GM21825 (cell line): ENCODE measurements around the gene TMEM119.
"Not testable (repeated sequence)": the region's sequence is repeated elsewhere in the genome, so short reads cannot be mapped to it uniquely, and the experiment has no call there.

Experiments
- ATAC-seq: cut with Tn5 transposase; IDR thresholded peaks from one replicate; pipeline ENCODE4 v1.9.1; 2021; ENCODE audit warnings: mild to moderate bottlenecking, moderate library complexity; ENCODE audit not compliant: unreplicated experiment

The TMEM119 gene

DNA sequence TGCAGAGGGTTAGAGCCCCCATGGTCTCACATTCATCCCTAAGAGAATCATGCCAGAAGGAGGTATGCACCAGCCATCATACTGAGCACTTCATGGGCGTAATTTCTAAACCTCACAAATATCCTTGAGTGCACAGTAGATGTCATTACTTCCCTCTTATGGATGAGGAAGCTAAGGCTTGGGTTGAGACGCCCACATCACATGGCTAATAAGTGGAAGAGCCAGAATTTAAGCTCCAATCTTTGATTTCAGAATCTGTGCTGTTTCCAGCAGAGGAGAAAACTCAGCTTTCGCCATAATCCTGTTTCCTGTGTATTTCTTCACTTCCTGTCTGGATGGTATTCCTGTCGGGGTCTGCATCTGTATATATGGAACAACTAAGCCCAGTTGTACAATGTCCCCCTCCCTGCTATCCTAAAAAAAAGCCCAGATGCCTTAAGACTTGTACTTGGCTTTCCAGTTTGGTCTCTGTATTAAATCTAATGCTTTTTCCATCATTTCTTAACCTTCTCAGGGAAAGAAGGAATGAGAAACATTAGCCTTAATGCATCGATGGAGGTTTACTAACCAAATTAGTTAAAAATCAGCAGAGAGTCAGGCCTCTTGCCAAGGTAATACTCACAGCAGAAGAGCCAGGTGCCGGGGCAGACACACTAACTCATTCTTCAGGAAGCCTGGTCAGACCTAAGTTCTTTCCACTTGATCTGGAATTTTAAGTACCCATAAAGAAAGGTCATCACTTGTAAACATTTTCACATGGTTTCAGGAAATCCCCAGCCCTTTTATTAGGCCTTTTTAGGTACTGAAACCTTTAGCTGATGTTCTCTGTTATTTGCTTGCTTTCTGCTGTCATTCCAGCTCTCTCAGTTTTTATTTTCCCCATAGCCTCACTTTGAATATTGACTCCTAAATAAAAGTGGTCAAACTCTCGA, 30.2 kb downstream of the TMEM119 start:
- ATAC-seq, result no peak

DNA sequence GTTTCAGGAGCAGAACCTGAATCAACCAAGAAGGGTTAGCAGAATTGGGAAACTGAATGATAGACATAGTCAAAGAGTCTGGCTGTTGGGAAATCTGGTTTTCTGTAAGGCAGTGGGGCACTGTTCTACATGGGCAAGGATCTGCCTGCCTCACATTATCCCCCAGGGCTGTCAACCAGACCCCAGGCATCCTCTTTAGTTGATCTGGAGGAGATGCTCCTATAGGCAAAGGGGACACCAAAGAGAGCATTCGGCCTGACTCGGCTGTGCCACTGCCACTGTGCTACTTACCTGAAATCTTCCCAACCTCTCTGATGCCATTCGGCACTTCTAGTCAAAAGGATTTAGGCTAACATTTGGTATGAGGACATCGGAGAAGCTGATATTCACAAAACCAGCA, 31.4 kb downstream of the TMEM119 start:
- ATAC-seq, result no peak

DNA sequence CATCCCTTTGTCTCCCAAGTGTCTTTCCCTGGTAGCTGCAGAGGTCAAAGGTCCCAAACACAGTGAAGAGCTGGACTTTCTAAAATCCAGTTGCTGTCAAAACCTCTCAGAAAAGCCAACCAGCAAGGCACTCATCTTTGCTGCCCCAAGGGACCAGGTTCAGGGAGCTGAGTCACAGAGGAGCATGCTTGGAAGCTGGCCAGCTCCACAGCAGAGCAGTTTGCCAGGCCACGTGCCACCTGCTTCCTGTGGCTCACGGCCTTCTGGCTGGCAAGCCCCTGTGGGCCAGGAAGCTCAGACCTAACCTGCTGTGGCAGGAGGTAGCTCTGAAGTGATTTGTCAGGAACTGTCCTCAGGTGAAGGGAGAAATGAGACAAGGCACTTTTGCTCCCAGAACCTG, 31.9 kb downstream of the TMEM119 start:
- no peak for ATAC-seq

DNA sequence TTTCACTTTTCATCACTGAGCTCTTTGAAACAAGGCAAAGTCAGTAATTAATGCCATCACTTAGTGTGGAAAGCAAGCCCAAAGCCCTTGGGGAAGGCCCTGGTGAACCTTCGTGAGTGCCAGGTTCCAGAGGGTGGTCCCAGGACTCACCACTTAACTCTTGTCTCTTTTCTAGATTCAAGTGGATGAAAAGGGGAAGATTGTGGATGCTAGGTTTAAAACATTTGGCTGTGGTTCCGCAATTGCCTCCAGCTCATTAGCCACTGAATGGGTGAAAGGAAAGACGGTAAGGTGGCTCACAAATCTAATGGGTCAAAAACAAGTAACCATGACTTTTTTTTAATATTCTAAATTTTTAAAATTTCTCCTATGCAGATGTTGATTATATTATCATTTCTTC, 32.7 kb downstream of the TMEM119 start:
- no peak for ATAC-seq

DNA sequence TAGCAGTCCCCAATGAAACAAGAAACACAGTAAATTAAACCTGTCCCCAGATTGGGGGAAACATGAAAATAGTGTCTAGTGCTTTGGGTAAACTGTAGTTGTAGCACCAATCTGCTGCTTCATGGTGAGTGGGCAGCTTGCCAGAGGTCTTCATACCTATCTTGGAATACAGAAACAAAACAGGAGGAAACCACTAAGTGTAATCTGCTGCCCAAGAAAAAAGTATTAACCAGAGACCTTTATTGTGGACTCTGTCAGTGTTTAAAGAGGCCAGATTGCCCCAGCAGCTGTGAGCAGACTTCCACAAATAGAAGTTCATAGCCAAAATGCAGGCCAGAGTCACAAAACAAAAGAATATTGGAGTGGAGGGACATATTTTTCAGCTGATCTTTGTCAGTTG, 33.2 kb downstream of the TMEM119 start:
- ATAC-seq, result no peak

DNA sequence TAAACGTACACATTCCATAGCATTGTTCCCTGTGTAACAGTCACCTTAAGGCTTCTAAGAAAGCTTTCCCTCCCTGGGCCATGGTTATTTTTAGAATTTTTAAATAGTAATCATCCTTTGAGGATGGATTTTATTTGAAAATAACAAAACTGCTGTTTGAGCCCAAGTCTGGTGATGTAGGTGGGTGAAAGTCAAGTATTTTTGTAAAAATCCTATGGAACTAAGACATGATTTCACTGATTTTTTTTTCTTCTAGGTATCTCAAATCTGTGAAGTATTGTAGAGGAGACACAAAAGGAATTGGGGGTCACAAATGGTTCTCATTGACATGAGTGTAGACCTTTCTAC, 34.1 kb downstream of the TMEM119 start:
- ATAC-seq, result no peak

DNA sequence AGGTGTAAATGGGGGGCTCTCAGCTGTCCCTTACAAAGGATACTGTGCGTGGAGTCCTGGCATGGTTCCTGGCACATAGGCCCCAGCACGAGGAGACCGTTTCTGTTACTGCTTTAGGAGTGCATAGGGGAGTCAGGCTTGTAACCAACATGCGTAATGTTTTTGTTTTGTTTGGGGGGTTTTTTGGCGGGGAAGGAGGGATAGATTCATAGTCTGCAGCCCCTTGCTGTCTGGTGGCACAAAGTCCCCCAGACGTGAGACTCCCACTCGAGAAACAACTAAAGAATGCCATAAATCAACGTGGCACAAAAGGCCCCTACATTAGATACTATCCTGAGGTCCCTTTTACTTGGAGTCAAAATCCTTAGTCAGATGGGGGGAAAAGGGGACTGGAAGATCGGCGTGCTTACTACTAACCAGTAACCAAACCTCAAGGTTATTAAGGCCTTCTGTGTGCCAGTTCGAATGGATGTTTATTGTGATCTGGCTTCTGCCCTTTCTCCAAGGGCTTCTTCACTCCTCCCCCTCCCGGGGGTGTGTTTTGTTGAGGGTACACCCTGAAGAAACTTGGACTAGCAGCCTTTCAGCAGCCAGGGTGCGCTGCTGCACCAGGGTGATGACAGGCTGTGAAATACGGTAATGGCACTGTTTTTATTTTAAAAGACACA, 34.6 kb downstream of the TMEM119 start:
- ATAC-seq, result peak; percentile 32

DNA sequence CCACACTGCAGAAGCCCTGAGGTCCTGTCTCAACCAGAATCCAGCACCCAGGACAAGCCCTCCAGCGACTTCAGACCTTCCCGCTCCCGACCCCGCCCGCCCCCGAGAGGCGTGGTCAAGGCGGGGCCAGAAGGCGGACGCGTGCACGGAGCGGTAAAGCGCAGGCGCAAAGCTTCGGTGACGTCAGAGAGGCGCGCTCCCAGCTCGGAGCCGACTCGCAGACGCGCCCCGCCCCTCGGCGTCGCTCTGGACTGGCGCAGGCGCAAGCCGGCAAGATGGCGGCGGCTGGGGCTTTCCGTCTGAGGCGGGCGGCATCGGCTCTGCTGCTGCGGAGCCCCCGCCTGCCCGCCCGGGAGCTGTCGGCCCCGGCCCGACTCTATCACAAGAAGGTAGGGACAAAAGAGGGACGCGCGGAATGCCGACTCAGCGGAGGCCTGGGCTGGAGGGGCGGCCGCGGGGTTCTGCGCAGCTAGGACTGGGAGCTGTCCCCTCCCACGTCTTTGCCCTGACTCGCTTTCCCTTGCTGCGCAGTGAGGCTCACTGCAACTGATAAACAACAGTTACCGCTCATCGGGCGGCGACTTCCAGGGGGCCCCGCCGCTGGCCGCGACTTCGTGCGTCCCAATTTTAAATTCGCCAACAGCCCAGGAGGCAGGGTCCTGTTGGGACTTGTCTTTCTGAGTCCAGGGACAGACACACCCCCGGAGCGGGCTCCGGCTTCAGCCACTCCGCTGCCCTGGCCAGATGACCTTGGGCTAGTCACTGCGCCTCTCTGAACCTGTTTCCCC, 35.3 kb downstream of the TMEM119 start, which contains the start of gene ISCU:
TSS of gene ISCU (plus strand) at position 249 of the 788 bp plus-strand sequence. CDS start at position 276, 27 bp downstream.
- ATAC-seq, result peak; percentile 52

DNA sequence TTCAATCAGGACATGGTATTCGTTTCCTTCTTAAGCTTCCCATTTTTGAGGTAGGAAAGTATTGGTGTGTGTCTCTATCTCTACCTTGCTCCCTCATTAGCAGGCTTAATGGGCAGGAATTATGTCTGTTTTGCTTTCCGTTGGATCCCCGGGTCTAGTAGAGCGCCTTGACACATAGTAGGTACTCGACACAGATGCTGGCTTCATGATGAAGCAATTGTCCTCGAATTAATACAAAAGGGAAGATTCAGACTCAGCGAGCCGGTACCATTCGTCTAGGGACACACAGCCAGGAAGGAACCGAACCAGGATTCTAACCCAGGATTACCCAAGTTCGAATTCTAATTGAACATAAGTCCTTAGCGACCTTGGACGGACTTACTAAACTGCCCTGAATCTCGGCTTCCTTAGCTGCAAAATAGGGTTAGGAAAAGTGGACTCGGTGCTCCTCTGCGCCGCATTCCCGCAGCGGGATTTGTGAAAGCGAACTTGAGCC, 36.0 kb downstream of the TMEM119 start:
- no peak for ATAC-seq

DNA sequence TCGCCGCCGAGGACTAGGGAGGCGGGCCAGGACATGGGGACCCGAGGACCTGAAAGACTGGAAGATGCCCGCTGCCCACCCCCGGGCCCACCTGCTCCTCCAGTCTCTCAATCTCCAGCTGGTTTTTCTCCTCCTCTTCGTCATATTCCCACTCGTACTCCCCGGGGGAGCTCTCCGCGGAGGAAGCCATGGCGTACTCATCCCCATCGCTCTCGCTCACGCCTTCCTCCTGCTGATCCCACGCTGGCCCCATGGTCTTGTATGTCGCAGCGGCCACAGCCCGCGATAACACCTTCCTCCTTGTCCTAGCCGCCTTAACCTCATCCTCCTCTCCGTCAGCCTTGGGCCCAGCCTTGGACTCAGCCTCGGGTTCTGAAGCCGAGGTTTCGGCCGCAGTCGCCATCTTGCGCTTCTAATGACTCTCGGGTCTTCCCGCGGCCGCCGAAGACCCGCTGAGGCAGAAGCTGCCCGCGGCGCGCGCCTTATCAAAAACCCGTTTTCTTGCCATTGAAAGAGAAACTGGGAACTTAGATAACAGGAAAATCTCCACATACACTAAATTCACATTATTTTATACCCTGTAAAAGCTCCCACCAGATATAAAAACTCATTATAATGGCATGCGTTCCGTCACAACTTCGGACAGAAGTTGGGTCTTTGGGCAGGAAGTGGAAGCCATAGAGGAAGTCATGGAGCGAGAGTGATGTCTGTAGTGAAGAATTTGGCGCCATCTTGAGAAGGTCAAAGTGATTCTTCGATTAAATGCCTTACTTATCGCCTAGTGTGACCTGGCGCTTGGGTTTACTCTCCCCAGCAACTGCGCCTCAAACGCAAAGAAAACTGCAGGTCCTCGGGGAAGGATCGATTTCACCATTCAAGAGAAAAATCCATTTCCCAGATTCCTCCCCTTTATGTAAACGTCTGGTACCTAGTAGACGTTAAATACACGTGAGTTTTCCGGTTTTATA, 36.8 kb downstream of the TMEM119 start, which contains the start of gene SART3:
TSS of gene SART3 (minus strand) at position 422 of the 968 bp plus-strand sequence. CDS start at position 403, 19 bp downstream.
- peak; percentile 28 for ATAC-seq

DNA sequence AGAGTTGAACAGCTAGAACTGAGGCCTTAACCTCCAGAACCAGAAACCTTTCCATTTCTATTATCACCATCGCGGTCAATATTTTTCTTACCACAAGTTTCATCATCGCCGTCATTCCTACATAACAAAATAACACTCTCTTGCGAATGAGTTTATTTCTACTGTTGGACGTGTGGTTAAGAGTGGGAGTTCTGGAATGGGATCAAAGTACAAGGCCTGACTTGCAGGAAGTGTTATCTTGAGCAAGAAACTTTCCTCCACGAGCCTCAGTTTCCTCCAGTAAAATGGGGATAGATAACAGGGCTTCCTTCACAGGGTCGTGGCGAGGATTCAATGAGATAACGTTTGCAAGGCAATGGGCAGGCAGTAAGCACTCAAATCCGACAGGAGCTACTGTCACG, 37.6 kb downstream of the TMEM119 start:
- ATAC-seq, result no peak

DNA sequence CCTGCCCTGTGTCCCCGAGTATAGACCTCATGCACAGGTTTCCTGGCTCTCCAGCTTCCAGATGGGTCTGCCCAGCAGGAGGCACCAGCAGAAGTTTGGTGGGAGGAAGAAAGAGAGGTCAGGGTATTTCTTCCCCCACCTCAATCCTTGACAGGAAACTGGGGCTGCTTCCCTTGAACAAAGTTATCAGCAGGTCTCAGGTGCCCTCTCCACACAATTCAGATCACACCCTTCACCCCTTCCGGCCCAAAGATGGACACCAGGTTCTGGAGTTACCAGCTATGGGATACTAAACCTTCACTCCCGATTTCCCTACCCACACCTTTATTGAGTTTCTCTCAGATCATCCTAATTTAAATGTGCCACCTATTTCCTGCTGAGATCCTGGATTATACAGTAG, 38.1 kb downstream of the TMEM119 start:
- ATAC-seq, result no peak

DNA sequence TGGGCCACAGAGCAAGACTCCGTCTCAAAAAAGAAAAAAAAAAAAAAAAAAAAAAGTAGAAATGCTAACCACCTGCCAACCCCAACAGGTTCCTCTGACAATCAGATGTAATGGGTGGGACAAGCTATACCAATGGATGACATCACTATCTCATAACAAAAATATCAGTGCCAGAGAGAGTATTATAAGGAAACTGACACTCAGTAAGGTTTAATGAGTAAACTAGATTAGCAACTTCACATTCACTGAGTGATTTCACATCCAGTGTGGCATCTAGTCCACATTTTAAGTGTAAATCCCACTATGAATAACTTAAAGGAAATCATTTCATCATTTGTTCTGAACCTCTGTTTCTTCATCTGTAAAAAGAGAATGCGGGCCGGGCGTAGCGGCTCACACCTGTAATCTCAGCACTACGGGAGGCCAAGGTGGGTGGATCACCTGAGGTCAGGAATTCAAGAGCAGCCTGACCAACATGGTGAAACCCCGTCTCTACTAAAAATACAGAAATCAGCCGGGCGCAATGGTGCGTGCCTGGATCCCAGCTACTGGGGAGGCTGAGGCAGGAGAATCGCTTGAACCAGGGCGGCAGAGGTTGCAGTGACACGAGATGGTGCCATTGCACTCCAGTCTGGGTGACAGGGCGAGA, 38.8 kb downstream of the TMEM119 start:
- ATAC-seq, result no peak

DNA sequence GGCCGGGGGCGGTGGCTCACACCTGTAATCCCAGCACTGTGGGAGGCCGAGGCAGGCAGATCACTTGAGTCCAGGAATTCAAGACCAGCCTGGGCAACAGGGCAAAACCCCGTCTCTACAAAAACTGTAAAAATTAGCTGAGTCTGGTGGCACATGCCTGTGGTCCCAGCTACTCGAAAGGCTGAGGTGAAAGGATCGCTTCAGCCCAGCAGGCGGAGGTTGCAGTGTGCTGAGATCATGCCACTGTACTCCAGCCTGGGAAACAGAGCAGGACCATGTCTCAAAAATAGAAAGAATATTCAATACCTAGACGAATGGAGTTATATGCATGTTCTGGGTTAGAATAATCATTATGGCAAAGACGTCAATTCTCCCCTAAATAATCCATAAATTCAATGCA, 42.5 kb downstream of the TMEM119 start:
- ATAC-seq, result not testable (repeated sequence)

DNA sequence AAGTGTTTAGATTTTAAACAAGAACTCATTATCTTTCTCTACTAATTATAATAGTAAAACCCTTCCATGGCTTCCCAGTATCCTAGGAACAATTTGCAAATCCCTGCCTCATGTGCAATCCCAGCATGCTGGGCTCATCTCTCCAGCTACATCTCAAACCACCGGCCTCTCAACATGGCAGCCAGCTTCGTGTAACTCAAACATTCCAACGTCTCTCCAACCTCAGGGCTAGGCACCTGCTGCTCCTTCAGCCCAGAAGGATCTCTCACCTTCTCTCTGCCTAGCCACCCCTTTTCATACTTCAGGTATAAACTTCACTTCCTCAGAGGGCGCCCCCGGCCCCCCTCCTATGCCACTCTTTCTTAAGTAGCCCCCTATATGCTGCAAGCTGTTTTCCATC, 44.1 kb downstream of the TMEM119 start:
- ATAC-seq, result no peak

DNA sequence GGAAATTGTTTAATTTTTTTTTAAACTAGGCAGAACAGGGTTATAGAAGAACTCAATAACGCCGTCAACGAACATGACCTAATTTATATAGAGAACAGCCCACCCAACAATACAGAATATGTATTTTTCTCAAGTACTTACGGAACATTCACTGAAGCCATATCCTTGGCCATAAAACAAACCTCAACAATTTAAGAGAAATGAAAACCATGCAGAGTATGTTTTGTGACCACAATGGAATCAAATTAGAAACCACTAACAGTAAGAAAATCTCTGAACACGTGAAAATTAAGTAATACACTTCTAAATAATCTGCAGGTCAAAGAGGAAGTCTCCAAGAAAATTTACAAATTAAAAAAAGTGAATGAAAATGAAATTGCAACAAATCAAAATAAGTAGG, 46.3 kb downstream of the TMEM119 start:
- no peak for ATAC-seq

DNA sequence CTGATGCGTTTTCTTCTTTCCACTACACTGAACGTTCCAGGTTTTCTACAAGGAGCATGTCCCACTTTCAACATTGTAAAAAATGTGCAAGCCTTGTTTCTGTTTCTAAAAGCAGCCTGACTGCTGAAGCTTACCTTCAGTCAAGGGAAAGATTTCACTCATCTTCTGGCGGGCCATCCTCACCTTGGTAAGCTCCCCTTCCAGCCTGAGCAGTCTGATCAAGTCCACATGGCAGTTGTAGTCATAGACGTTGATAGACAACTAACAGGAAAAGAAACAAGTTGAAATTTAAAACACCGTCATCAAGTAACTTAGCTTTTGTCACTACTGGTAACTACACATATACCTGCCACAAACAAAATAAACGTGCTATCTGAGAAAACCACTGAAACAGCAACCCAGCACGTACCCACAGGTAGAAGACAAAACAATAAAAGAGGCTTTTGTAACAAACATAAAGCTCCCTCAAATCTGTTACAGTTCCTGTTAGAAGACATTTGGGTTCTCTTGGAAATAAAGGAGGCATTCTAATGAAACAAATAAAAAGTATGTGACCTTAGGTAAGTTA, 48.8 kb downstream of the TMEM119 start:
- ATAC-seq, result no peak

DNA sequence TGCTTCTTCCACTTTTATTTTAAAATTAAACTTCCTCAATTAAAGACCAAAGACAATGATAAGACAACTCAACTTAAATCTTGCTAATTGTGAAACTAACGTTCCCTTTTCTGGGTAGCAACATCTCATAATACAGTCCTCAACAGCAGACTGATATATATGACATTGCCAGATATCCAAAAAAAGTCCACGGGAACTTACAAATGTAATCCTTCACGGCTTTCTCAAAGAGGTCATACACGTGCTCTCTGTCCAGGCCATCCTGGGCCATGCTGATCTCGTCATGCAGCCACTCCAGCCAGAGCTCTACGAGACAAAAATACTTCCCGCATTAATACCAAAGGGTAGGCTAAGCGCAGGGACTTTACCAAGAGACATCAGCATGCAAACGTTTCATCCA, 50.2 kb downstream of the TMEM119 start:
- ATAC-seq, result no peak

DNA sequence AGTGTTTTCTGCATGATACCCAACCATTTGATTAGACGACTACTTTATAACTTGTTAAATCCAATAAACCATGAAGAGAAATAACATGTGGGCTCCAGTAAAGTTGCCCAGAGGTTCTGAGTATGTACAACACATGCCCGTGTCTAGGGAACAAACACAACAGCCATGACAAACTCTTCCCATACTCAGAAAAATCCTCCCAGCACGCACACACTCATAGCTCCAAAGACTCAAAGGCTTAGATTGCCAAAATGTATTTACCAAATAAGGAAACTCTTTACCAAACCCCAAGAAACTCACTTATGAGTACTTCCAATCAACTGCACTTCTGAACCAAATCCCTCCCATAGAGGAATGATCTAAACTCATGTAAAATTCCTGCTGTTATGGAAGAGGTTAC, 54.2 kb downstream of the TMEM119 start:
- ATAC-seq, result no peak
